ENCODE results near the gene KANSL2.
"Not testable (repeated sequence)": the region's sequence is repeated elsewhere in the genome, so short reads cannot be mapped to it uniquely, and the experiment has no call there.

Gene KANSL2

DNA sequence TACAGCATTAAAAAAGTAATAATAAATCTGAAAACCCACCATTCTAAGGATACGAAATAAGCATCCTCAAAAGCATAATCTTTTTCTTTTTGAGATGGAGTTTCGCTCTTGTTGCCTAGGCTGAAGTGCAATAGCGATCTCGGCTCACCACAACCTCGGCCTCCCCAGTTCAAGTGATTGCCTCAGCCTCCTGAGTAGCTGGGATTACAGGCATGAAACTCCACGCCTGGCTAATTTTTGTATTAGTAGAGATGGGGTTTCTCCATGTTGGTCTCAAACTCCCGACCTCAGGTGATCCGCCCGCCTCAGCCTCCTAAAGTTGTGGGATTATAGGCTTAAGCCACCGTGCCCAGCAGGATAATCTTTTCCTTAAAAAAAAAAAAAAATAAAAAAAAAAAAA, 30.2 kb upstream of the KANSL2 start:
- TF ChIP-seq, protein P1, sequence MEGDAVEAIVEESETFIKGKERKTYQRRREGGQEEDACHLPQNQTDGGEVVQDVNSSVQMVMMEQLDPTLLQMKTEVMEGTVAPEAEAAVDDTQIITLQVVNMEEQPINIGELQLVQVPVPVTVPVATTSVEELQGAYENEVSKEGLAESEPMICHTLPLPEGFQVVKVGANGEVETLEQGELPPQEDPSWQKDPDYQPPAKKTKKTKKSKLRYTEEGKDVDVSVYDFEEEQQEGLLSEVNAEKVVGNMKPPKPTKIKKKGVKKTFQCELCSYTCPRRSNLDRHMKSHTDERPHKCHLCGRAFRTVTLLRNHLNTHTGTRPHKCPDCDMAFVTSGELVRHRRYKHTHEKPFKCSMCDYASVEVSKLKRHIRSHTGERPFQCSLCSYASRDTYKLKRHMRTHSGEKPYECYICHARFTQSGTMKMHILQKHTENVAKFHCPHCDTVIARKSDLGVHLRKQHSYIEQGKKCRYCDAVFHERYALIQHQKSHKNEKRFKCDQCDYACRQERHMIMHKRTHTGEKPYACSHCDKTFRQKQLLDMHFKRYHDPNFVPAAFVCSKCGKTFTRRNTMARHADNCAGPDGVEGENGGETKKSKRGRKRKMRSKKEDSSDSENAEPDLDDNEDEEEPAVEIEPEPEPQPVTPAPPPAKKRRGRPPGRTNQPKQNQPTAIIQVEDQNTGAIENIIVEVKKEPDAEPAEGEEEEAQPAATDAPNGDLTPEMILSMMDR (conservative IDR thresholded peaks at IDR 0.05; ENCODE audit: low read depth, low read length): no peak
- H3K4me3 ChIP-seq (ENCODE audit: low read depth, low read length): no peak overlapping the region
- DNase-seq (ENCODE audit: low read depth): no peak

DNA sequence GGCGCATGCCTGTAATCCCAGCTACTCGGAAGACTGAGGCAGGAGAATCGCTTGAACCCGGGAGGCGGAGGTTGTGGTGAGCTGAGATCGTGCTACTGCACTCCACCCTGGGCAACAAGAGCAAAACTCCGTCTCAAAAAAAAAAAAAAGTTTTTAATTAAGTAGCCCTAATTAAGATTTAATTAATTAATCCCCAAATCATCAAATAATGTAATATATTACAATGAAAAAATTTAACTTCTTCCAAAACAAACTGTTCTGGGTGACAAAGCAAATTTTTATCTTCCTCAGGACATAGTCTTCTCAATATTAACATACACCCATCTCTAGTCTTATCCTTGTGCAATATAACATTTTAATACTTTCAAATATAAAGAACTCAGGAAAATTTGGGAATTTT, 16.8 kb upstream of the KANSL2 start:
- not testable (repeated sequence) for DNase-seq (ENCODE audit: low read depth)

DNA sequence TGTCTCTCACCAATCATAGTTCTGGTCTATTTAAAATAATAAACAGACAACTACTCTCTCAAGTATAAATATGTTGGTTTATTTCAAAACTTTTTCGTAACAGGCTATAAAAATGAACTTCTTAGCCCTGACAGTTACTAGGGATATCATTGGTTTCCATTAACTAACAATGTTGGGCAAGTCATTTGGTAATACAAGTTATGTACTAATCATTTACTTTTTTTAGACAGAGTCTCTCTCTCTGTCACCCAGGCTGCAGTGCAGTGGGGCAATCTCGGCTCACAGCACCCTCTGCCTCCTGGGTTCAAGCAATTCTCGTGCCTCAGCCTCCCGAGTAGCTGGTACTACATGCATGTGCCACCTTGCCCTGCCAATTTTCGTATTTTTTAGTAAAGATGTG, 14.6 kb upstream of the KANSL2 start:
- H3K4me3 ChIP-seq (ENCODE audit: low read depth, low read length): no peak overlapping the region
- DNase-seq (ENCODE audit: low read depth): no peak
- TF ChIP-seq, protein P1 (conservative IDR thresholded peaks at IDR 0.05; ENCODE audit: low read depth, low read length): no peak

More for the DNA sequence above, 16.8 kb upstream of the KANSL2 start:
- H3K4me3 ChIP-seq (ENCODE audit: low read depth, low read length): not testable (repeated sequence)

DNA sequence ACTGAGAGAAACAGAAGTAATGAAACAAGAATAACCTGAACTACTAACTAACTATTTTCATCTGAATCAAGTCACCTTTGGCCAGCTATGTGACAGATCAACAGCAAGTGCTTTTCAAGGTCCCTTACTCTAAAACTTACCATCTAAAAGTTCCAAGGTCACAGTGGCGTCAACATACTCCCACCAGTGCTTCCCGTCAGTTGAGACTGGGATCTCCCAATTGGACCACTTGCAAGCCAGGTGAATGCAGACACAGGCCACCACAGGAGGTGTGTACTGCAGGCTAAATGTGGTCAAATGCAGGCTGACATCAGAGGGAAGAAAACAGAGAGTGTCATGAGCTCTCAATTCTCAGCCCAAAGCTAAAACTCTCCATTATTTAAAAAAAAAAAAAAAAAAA, 13.8 kb upstream of the KANSL2 start:
- TF ChIP-seq, protein P1 (conservative IDR thresholded peaks at IDR 0.05; ENCODE audit: low read depth, low read length): no peak
- no peak for DNase-seq (ENCODE audit: low read depth)
- H3K4me3 ChIP-seq (ENCODE audit: low read depth, low read length): no peak overlapping the region

DNA sequence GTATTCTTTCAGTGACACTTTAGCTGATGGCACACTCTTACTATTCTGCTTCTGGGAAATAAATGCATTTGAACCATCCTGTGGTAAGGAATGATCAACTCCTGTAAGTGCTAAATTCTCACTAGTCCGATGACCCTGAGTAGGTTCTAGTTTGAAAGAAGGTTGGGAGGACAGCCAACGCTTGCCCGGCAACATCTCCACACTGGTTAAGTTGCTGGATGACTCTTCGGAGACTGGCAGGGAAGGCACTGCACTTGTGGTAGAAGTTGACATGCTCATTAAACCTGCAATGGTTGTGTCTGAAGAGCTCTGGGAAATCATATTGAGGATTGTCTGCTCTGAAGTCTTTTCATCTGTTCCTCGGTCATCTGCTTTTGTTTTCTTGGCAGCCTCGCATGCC, 12.0 kb upstream of the KANSL2 start:
- TF ChIP-seq, protein P1 (conservative IDR thresholded peaks at IDR 0.05; ENCODE audit: low read depth, low read length): no peak
- no peak overlapping the region for H3K4me3 ChIP-seq (ENCODE audit: low read depth, low read length)
- no peak for DNase-seq (ENCODE audit: low read depth)

DNA sequence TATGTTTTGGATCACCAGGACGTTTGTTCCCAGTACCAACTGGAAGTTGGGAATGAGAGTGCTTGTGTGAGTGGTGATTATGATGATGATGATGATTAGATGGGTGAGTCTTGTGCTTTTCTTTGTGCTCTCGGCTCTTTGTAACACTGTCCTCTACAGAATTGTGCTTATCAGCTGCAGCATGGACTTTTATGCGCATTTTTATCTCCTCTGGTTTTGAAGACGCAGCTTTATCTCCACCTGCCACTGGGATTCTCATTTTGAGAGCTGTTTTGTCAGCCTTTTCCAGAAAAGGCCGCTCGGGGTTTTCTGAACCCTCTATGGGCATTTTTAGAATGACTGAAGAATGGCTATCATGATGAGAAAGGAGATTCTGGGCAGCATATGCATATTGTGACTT, 11.5 kb upstream of the KANSL2 start:
- no peak overlapping the region for H3K4me3 ChIP-seq (ENCODE audit: low read depth, low read length)
- TF ChIP-seq, protein P1 (conservative IDR thresholded peaks at IDR 0.05; ENCODE audit: low read depth, low read length): no peak
- no peak for DNase-seq (ENCODE audit: low read depth)

DNA sequence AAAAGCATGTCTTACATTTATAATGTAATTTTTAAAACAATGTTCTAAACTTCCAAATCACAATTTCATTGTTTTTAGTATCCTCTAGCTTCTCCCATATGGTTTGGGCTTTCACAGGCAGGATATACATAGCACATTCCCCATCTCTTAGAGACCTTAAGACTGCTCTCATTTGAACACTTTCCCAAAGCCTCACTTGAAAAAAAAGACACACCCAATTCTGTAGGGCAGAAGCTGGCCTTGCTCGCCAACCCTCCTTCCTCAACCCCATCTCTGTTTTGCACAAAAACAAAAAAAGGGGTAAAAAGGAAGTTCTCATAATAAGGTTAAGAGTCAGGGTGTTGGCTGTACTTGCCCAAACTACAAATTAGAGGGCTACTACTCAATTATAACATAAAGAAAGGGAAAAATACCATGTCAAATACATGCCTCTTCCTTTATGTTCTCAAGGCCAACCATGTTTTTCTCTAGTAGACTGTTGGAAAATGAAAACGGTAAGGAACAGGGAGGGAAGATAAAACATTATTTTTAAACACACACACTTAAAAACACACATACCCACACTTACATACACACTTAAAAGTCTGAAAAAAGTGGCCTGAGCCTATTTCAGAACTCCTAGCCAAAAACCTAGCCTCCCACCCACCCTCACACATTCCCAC, 9.9 kb upstream of the KANSL2 start:
- no peak overlapping the region for H3K4me3 ChIP-seq (ENCODE audit: low read depth, low read length)
- DNase-seq (ENCODE audit: low read depth): no peak
- TF ChIP-seq, protein P1 (conservative IDR thresholded peaks at IDR 0.05; ENCODE audit: low read depth, low read length): no peak

All from choroid plexus epithelial cell (primary cell).